NCI-H226 (cell line): ENCODE results near the gene TNS1.

Source experiments
- DNase-seq: peaks from one replicate; pipeline ENCODE4 v3.0.0-alpha.2; 2015

TNS1 gene

GRCh38 chr2:217753460-217754200 lies 249.2 kb downstream of the TNS1 start:
- no peak for DNase-seq

- DNase-seq, result no peak
These were observed 249.9 kb downstream of the TNS1 start for GRCh38 chr2:217752714-217753459.

GRCh38 chr2:217751952-217752351 lies 250.8 kb downstream of the TNS1 start:
- no peak for DNase-seq

- DNase-seq, result no peak
These were observed 251.6 kb downstream of the TNS1 start for GRCh38 chr2:217751192-217751591.
